Activated CD4-positive, alpha-beta memory T cell treated with anti-CD3 and anti-CD28 coated beads for 36 hours (primary cell): ENCODE data around the gene NOA1. TPM values are rescaled to one million over a fixed set of nuclear protein-coding genes. Genes with fewer than 3 reads are reported as not detected.

Experiments used
- CTCF ChIA-PET: fragments of 350-600 bp; sonication (Branson Sonifier 250); formaldehyde crosslinking; loops from one replicate; lab custom pipeline; 2021; ENCODE audit warnings: antibody characterized with exemption, inconsistent platforms; lab: Charles Lee
- POLR2A ChIA-PET: fragments of 350-600 bp; sonication (Branson Sonifier 250); formaldehyde crosslinking; loops from one replicate; lab custom pipeline; 2021; ENCODE audit warnings: antibody characterized with exemption; lab: Charles Lee
- DNase-seq: peaks from one replicate; pipeline ENCODE4 v3.0.0-alpha.2; 2020
- H3K27ac Mint-ChIP-seq: one replicate; pipeline ENCODE4 v1.8.0; 2021; ENCODE audit warnings: mixed read lengths
- H3K27me3 Mint-ChIP-seq: one replicate; pipeline ENCODE4 v1.8.0; 2021; ENCODE audit warnings: mixed read lengths
- H3K36me3 Mint-ChIP-seq: one replicate; pipeline ENCODE4 v1.8.0; 2021; ENCODE audit warnings: mixed read lengths
- H3K4me1 Mint-ChIP-seq: one replicate; pipeline ENCODE4 v1.8.0; 2021; ENCODE audit warnings: low read depth, mixed read lengths
- H3K4me3 Mint-ChIP-seq: one replicate; pipeline ENCODE4 v1.8.0; 2021; ENCODE audit warnings: mild to moderate bottlenecking, mixed read lengths
- H3K9me3 Mint-ChIP-seq: one replicate; pipeline ENCODE4 v1.8.0; 2021; ENCODE audit warnings: mixed read lengths
- intact Hi-C: fragments of 100-400 bp; cut with micrococcal nuclease; formaldehyde crosslinking; loops from one replicate; pipeline ENCODE4 v1.15.1; 2023
- total RNA-seq, 2 experiments: library from RNA; stranded (reverse); gene quantifications; one replicate each; pipeline ENCODE4 v1.2.3, GENCODE V29; 2021

NOA1 gene
- total RNA-seq, 2 experiments from 2014 or later, result 25.0 to 26.6 TPM

GRCh38 chr4:56979421-56980072 lies 2.1 kb upstream of the NOA1 start:
- ChIA-PET CTCF (interaction anchor here (1.0 to 1.1 kb wide), 2 partner anchors 20 kb away, joined by 3 to 5 read pairs; no protein-coding TSS in a partner anchor), POLR2A (interaction anchor here (0.7 to 4.9 kb wide), 8 partner anchors 8 to 594 kb away, joined by 3 to 70 read pairs (median 8); partner anchors contain the start of genes AASDH, PAICS, PPAT and REST)
- no peaks in the 10 kb centered on the region for H3K9me3 Mint-ChIP-seq
- peak overlapping the region; percentile 99 for H3K27ac Mint-ChIP-seq
- peaks cover 23% of the 10 kb centered on the region for H3K36me3 Mint-ChIP-seq
- H3K27me3 Mint-ChIP-seq, result no peaks in the 10 kb centered on the region
- H3K4me3 Mint-ChIP-seq, result peak overlapping the region; percentile 98
- DNase-seq, result peak; percentile 77
- peaks cover 50% of the 10 kb centered on the region for H3K4me1 Mint-ChIP-seq
- intact Hi-C loops, result loop anchor here (2.0 to 10.0 kb wide), 4 partner anchors 327 to 1125 kb away; partner anchors contain the start of genes CEP135, EXOC1 and SRP72

GRCh38 chr4:56978750-56979303 lies 1.4 kb upstream of the NOA1 start, which contains the start of gene POLR2B:
POLR2B (plus strand) TSS chr4:56978896; CDS start chr4:56978986, 90 bp downstream.
- no peaks in the 10 kb centered on the region for H3K27me3 Mint-ChIP-seq
- POLR2A ChIA-PET, result interaction anchor here (0.6 to 4.9 kb wide), 11 partner anchors 9 to 1433 kb away, joined by 3 to 70 read pairs (median 5); partner anchors contain the start of genes AASDH, PAICS, PPAT and REST

GRCh38 chr4:56976837-56977320 lies 527 bp downstream of the NOA1 start:
- H3K27me3 Mint-ChIP-seq, result no peaks in the 10 kb centered on the region
- peaks cover 41% of the 10 kb centered on the region for H3K36me3 Mint-ChIP-seq
- peak overlapping the region; percentile 97 for H3K27ac Mint-ChIP-seq
- POLR2A ChIA-PET, result interaction anchor here (0.6 to 4.9 kb wide), 7 partner anchors 11 to 590 kb away, joined by 3 to 70 read pairs (median 14); partner anchors contain the start of genes AASDH, PAICS, PPAT and REST
- peak overlapping the region; percentile 98 for H3K4me3 Mint-ChIP-seq
- DNase-seq, result peak; percentile 63
- intact Hi-C loops, result loop anchor here (1.0 to 10.0 kb wide), 6 partner anchors 68 to 1122 kb away; partner anchors contain the start of genes AASDH, EXOC1, PAICS and SRP72
- CTCF ChIA-PET, result interaction anchor here (0.6 to 1.8 kb wide), 4 partner anchors 11 to 68 kb away, joined by 3 to 23 read pairs (median 4); partner anchors contain the start of gene REST
- peaks cover 53% of the 10 kb centered on the region for H3K4me1 Mint-ChIP-seq
- peaks cover 17% of the 10 kb centered on the region for H3K9me3 Mint-ChIP-seq

More at GRCh38 chr4:56978750-56979303, 1.4 kb upstream of the NOA1 start, which contains the start of gene POLR2B:
- DNase-seq, result peak; percentile 95
- Mint-ChIP-seq H3K4me3 (peak within 1 kb of the TSS; percentile 98), H3K9me3 (peaks cover 3% of the 10 kb centered on the region), H3K27ac (peak within 1 kb of the TSS; percentile 99), H3K36me3 (peaks cover 26% of the 10 kb centered on the region), H3K4me1 (peaks cover 47% of the 10 kb centered on the region)
- intact Hi-C loops, result loop anchor here (2.0 to 10.0 kb wide), 4 partner anchors 327 to 1124 kb away; partner anchors contain the start of genes CEP135, EXOC1 and SRP72
- CTCF ChIA-PET, result interaction anchor here (1.6 to 1.8 kb wide), 2 partner anchors 13 to 70 kb away, joined by 6 to 23 read pairs; partner anchors contain the start of gene REST

- H3K9me3 Mint-ChIP-seq, result peaks cover 17% of the 10 kb centered on the region
- peaks cover 51% of the 10 kb centered on the region for H3K4me1 Mint-ChIP-seq
- ChIA-PET POLR2A (interaction anchor here (2.6 to 4.9 kb wide), 5 partner anchors 11 to 589 kb away, joined by 11 to 70 read pairs (median 19); partner anchors contain the start of genes AASDH, PAICS, PPAT and REST), CTCF (interaction anchor here (0.6 to 1.3 kb wide), 3 partner anchors 16 to 67 kb away, joined by 3 read pairs; no protein-coding TSS in a partner anchor)
- peak overlapping the region; percentile 6 for H3K27ac Mint-ChIP-seq
- no peak for DNase-seq
- H3K36me3 Mint-ChIP-seq, result peaks cover 41% of the 10 kb centered on the region
- H3K27me3 Mint-ChIP-seq, result no peaks in the 10 kb centered on the region
- intact Hi-C loops, result loop anchor here (2.0 to 10.0 kb wide), 4 partner anchors 324 to 1122 kb away; partner anchors contain the start of genes AASDH, EXOC1 and SRP72
- H3K4me3 Mint-ChIP-seq, result peak overlapping the region; percentile 98
Measured at GRCh38 chr4:56976283-56976836, 1.0 kb downstream of the NOA1 start.

- POLR2A ChIA-PET, result interaction anchor here (1.7 kb wide), 1 partner anchor 8 kb away, joined by 3 read pairs; no protein-coding TSS in a partner anchor
- Mint-ChIP-seq H3K4me3 (no peak overlapping the region), H3K36me3 (peaks cover 50% of the 10 kb centered on the region), H3K27ac (peak overlapping the region; percentile 4), H3K27me3 (no peaks in the 10 kb centered on the region), H3K9me3 (peaks cover 17% of the 10 kb centered on the region), H3K4me1 (peaks cover 45% of the 10 kb centered on the region)
- intact Hi-C loops, result loop anchor here (10.0 kb wide), 2 partner anchors 509 to 1119 kb away; partner anchors contain the start of genes EXOC1 and SRP72
- CTCF ChIA-PET, result interaction anchor here (0.9 to 1.0 kb wide), 2 partner anchors 12 to 540 kb away, joined by 3 to 4 read pairs; no protein-coding TSS in a partner anchor
- DNase-seq, result no peak
Measured at GRCh38 chr4:56973336-56973735, 4.1 kb downstream of the NOA1 start.

- Mint-ChIP-seq H3K27ac (peak overlapping the region; percentile 30), H3K36me3 (peaks cover 50% of the 10 kb centered on the region), H3K27me3 (no peaks in the 10 kb centered on the region), H3K4me1 (peaks cover 45% of the 10 kb centered on the region), H3K4me3 (no peak overlapping the region), H3K9me3 (peaks cover 17% of the 10 kb centered on the region)
- intact Hi-C loops, result loop anchor here (10.0 kb wide), 2 partner anchors 508 to 1118 kb away; partner anchors contain the start of genes EXOC1 and SRP72
- no peak for DNase-seq
- ChIA-PET CTCF (interaction anchor here (0.8 to 0.9 kb wide), 2 partner anchors 146 to 539 kb away, joined by 3 to 4 read pairs; no protein-coding TSS in a partner anchor), POLR2A (no interaction called here)
Measured at GRCh38 chr4:56972809-56973208, 4.6 kb downstream of the NOA1 start.

GRCh38 chr4:56972389-56972788 lies 5.0 kb downstream of the NOA1 start:
- Mint-ChIP-seq H3K4me1 (peaks cover 45% of the 10 kb centered on the region), H3K4me3 (no peak overlapping the region), H3K9me3 (peaks cover 17% of the 10 kb centered on the region), H3K27ac (peak overlapping the region; percentile 30), H3K27me3 (no peaks in the 10 kb centered on the region), H3K36me3 (peaks cover 53% of the 10 kb centered on the region)
- intact Hi-C loops, result loop anchor here (10.0 kb wide), 2 partner anchors 508 to 1118 kb away; partner anchors contain the start of genes EXOC1 and SRP72
- CTCF ChIA-PET, result interaction anchor here (0.6 to 0.9 kb wide), 3 partner anchors 145 to 539 kb away, joined by 3 to 4 read pairs (median 3); no protein-coding TSS in a partner anchor
- DNase-seq, result no peak
- POLR2A ChIA-PET, result no interaction called here

- Mint-ChIP-seq H3K4me3 (no peak overlapping the region), H3K36me3 (peaks cover 57% of the 10 kb centered on the region), H3K27ac (peak overlapping the region; percentile 54), H3K4me1 (peaks cover 45% of the 10 kb centered on the region), H3K27me3 (no peaks in the 10 kb centered on the region), H3K9me3 (peaks cover 17% of the 10 kb centered on the region)
- CTCF ChIA-PET, result no interaction called here
- POLR2A ChIA-PET, result no interaction called here
- no peak for DNase-seq
- intact Hi-C loops, result loop anchor here (10.0 kb wide), 2 partner anchors 507 to 1117 kb away; partner anchors contain the start of genes EXOC1 and SRP72
Measured at GRCh38 chr4:56971383-56971782, 6.0 kb downstream of the NOA1 start.

GRCh38 chr4:56961107-56961500 lies 16.3 kb downstream of the NOA1 start:
- POLR2A ChIA-PET, result no interaction called here
- H3K36me3 Mint-ChIP-seq, result peaks cover 17% of the 10 kb centered on the region
- H3K4me3 Mint-ChIP-seq, result no peak overlapping the region
- no peaks in the 10 kb centered on the region for H3K27me3 Mint-ChIP-seq
- H3K9me3 Mint-ChIP-seq, result no peaks in the 10 kb centered on the region
- H3K27ac Mint-ChIP-seq, result no peak overlapping the region
- peaks cover 2% of the 10 kb centered on the region for H3K4me1 Mint-ChIP-seq
- intact Hi-C loops, result no loop called here
- no peak for DNase-seq
- CTCF ChIA-PET, result interaction anchor here (1.0 to 1.1 kb wide), 2 partner anchors 13 to 44 kb away, joined by 3 read pairs; no protein-coding TSS in a partner anchor

GRCh38 chr4:56959100-56959499 lies 18.3 kb downstream of the NOA1 start:
- intact Hi-C loops, result no loop called here
- peaks cover 8% of the 10 kb centered on the region for H3K36me3 Mint-ChIP-seq
- H3K9me3 Mint-ChIP-seq, result no peaks in the 10 kb centered on the region
- H3K4me3 Mint-ChIP-seq, result no peak overlapping the region
- DNase-seq, result no peak
- no peaks in the 10 kb centered on the region for H3K4me1 Mint-ChIP-seq
- no peaks in the 10 kb centered on the region for H3K27me3 Mint-ChIP-seq
- CTCF ChIA-PET, result interaction anchor here (1.0 kb wide), 1 partner anchor 17 kb away, joined by 3 read pairs; no protein-coding TSS in a partner anchor
- POLR2A ChIA-PET, result interaction anchor here (0.6 kb wide), 1 partner anchor 19 kb away, joined by 3 read pairs; the partner anchor contains the start of gene NOA1
- no peak overlapping the region for H3K27ac Mint-ChIP-seq
